Transverse colon (tissue), 4 donors: ENCODE measurements around the gene FXYD7.
"Not testable (repeated sequence)": the region's sequence is repeated elsewhere in the genome, so short reads cannot be mapped to it uniquely, and the experiment has no call there.

ENCODE experiments used
- EP300 ChIP-seq: sonication (generic); formaldehyde crosslinking; IDR thresholded peaks from one replicate; pipeline ENCODE4 v1.6.1; 2017; ENCODE audit warnings: antibody characterized with exemption, low read depth
- POLR2AphosphoS5 ChIP-seq, 3 donors: sonication (generic); formaldehyde crosslinking; IDR thresholded peaks; one replicate each; pipeline ENCODE4 v1.6.1; 2016; ENCODE audit warnings: antibody characterized with exemption in 3 of 3
- TF ChIP-seq, protein P1 (sequence below), 5 experiments: fragments of 200-600 bp in 3 of 5; fragments of 450-650 bp in 2 of 5; sonication (generic) in 3 of 5; IDR thresholded peaks; 1 replicate in 2 of 5; 2 replicates in 3 of 5; pipeline ENCODE4 v1.5.1; 2016 to 2017; ENCODE audit warnings: antibody characterized with exemption in 5 of 5, inconsistent platforms in 3 of 5, mild to moderate bottlenecking in 2 of 5, moderate library complexity in 1 of 5

DNA sequence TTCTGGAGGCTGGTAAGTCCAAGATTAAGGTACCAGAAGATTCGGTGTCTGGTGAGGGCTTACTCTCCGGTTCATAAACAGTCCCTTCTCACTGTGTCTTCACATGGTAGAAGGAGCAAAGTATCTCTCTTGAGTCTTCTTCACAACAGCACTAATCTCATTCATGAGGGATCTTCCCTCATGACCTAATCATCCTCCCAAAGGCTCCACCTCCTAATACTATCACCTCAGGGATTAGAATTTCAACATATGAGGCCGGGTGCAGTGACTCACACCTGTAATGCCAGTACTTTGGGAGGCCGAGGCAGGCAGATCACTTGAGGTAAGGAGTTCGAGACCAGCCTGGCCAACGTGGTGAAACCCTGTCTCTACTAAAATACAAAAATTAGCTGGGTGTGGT lies 53.8 kb downstream of the FXYD7 start:
- TF ChIP-seq, protein P1, sequence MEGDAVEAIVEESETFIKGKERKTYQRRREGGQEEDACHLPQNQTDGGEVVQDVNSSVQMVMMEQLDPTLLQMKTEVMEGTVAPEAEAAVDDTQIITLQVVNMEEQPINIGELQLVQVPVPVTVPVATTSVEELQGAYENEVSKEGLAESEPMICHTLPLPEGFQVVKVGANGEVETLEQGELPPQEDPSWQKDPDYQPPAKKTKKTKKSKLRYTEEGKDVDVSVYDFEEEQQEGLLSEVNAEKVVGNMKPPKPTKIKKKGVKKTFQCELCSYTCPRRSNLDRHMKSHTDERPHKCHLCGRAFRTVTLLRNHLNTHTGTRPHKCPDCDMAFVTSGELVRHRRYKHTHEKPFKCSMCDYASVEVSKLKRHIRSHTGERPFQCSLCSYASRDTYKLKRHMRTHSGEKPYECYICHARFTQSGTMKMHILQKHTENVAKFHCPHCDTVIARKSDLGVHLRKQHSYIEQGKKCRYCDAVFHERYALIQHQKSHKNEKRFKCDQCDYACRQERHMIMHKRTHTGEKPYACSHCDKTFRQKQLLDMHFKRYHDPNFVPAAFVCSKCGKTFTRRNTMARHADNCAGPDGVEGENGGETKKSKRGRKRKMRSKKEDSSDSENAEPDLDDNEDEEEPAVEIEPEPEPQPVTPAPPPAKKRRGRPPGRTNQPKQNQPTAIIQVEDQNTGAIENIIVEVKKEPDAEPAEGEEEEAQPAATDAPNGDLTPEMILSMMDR (IDR thresholded peaks at IDR 0.05), result not testable (repeated sequence)
- not testable (repeated sequence) for TF ChIP-seq POLR2AphosphoS5 (IDR thresholded peaks at IDR 0.05); EP300
